ENCODE measurements around the gene PDSS2. TPM values are rescaled to one million over a fixed set of nuclear protein-coding genes. Genes with fewer than 3 reads are reported as not detected.
A peak's percentile ranks its signal among the peaks of the same experiment; 100 is the strongest.

PDSS2 gene
- polyA plus RNA-seq, 1 of the 3 experiments (the other 2 are of a cell fraction) = 5.6 TPM

- Histone ChIP-seq H3K27me3 (ENCODE audit: insufficient read depth) (no peaks in the 10 kb centered on the region), H3K9me2 (no peaks in the 10 kb centered on the region), H3K9me3 (no peaks in the 10 kb centered on the region), H3K9ac (no peak overlapping the region), H3K27ac (ENCODE audit: low read depth in 2 of 2, low read length in 1 of 2) (no peak overlapping the region; a peak in 2 of 4 replicates), H2AFZ (ENCODE audit: low read depth) (no peak overlapping the region), H3F3A (replicated peaks; ENCODE audit: insufficient read depth) (peaks cover 17% of the 10 kb centered on the region), H3K4me3 (ENCODE audit: low read depth in 2 of 2, low read length in 1 of 2) (no peak overlapping the region; a peak in 1 of 4 replicates), H3K36me3 (replicated peaks in 1 of 2; ENCODE audit: control insufficient read depth in 1 of 2, insufficient read depth in 2 of 2, low read length in 1 of 2) (no peaks in the 10 kb centered on the region), H3K4me1 (ENCODE audit: control insufficient read depth in 1 of 2, insufficient read depth in 2 of 2, low read depth in 1 of 2, low read length in 1 of 2) (peaks cover 13 to 28% of the 10 kb centered on the region in 2 experiments), H3K4me2 (peak overlapping the region; percentile 45; the same call in 1 of the 2 replicates), H3K79me2 (ENCODE audit: insufficient read depth) (no peaks in the 10 kb centered on the region), H4K20me1 (ENCODE audit: insufficient read depth) (peaks cover 4% of the 10 kb centered on the region; the same call in 1 of the 2 replicates)
- TF ChIP-seq MAX (IDR thresholded peaks at IDR 0.05; ENCODE audit: low read depth) = no peak
- TF ChIP-seq, protein P1, sequence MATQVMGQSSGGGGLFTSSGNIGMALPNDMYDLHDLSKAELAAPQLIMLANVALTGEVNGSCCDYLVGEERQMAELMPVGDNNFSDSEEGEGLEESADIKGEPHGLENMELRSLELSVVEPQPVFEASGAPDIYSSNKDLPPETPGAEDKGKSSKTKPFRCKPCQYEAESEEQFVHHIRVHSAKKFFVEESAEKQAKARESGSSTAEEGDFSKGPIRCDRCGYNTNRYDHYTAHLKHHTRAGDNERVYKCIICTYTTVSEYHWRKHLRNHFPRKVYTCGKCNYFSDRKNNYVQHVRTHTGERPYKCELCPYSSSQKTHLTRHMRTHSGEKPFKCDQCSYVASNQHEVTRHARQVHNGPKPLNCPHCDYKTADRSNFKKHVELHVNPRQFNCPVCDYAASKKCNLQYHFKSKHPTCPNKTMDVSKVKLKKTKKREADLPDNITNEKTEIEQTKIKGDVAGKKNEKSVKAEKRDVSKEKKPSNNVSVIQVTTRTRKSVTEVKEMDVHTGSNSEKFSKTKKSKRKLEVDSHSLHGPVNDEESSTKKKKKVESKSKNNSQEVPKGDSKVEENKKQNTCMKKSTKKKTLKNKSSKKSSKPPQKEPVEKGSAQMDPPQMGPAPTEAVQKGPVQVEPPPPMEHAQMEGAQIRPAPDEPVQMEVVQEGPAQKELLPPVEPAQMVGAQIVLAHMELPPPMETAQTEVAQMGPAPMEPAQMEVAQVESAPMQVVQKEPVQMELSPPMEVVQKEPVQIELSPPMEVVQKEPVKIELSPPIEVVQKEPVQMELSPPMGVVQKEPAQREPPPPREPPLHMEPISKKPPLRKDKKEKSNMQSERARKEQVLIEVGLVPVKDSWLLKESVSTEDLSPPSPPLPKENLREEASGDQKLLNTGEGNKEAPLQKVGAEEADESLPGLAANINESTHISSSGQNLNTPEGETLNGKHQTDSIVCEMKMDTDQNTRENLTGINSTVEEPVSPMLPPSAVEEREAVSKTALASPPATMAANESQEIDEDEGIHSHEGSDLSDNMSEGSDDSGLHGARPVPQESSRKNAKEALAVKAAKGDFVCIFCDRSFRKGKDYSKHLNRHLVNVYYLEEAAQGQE (IDR thresholded peaks at IDR 0.05; ENCODE audit: low read depth, low read length) = no peak
- no peak for TF ChIP-seq TAF1 (IDR thresholded peaks at IDR 0.05; ENCODE audit: borderline replicate concordance, low read depth, low read length)
- no peak for TF ChIP-seq TEAD4 (IDR thresholded peaks at IDR 0.05; ENCODE audit: borderline replicate concordance, insufficient read depth)
- no peak for DNase-seq
- 84% methylated on average over 7 of the region's 7 CpGs for WGBS (ENCODE audit: low lambda C conversion rate)
- ChIA-PET CTCF (interaction anchor here (0.6 kb wide), 1 partner anchor 43 kb away, joined by 3 read pairs; no protein-coding TSS in a partner anchor), POLR2A (no interaction called here)
Observed at GRCh38 chr6:107495196-107495643, 35.9 kb upstream of the PDSS2 start.

- DNase-seq = no peak
- Histone ChIP-seq H3K4me3 (ENCODE audit: low read depth in 2 of 2, low read length in 1 of 2) (peak overlapping the region in 1 of 2 experiments; percentile 59; a peak in 1 of 4 replicates), H3K9me2 (no peaks in the 10 kb centered on the region), H3K4me2 (peak overlapping the region; percentile 82), H3F3A (replicated peaks; ENCODE audit: insufficient read depth) (peaks cover 17% of the 10 kb centered on the region), H3K4me1 (ENCODE audit: control insufficient read depth in 1 of 2, insufficient read depth in 2 of 2, low read depth in 1 of 2, low read length in 1 of 2) (peaks cover 13 to 32% of the 10 kb centered on the region in 2 experiments), H3K9ac (no peak overlapping the region), H2AFZ (ENCODE audit: low read depth) (no peak overlapping the region; the same call in 1 of the 2 replicates), H3K79me2 (ENCODE audit: insufficient read depth) (no peaks in the 10 kb centered on the region), H4K20me1 (ENCODE audit: insufficient read depth) (peaks cover 4% of the 10 kb centered on the region; the same call in 1 of the 2 replicates), H3K36me3 (replicated peaks in 1 of 2; ENCODE audit: control insufficient read depth in 1 of 2, insufficient read depth in 2 of 2, low read length in 1 of 2) (no peaks in the 10 kb centered on the region), H3K27ac (ENCODE audit: low read depth in 2 of 2, low read length in 1 of 2) (peak overlapping the region in 1 of 2 experiments; percentile 71; a peak in 1 of 4 replicates), H3K9me3 (no peaks in the 10 kb centered on the region), H3K27me3 (ENCODE audit: insufficient read depth) (no peaks in the 10 kb centered on the region)
- WGBS (ENCODE audit: low lambda C conversion rate) = 29% methylated on average over 12 of the region's 12 CpGs
- POLR2A ChIA-PET = interaction anchor here (0.8 to 1.5 kb wide), 3 partner anchors 60 to 160 kb away, joined by 3 to 6 read pairs (median 5); no protein-coding TSS in a partner anchor
- CTCF ChIA-PET = interaction anchor here (0.8 to 8.3 kb wide), 12 partner anchors 11 to 182 kb away, joined by 3 to 35 read pairs (median 4); partner anchors contain the start of gene PDSS2
- TF ChIP-seq YY1 (IDR thresholded peaks at IDR 0.05; ENCODE audit: low read depth) = no peak
- TF ChIP-seq ELF1 (IDR thresholded peaks at IDR 0.05) = no peak
- no peak for TF ChIP-seq IRF3 (IDR thresholded peaks at IDR 0.05; ENCODE audit: low read depth, low read length)
- TF ChIP-seq, protein P1 (IDR thresholded peaks at IDR 0.05; ENCODE audit: low read depth, low read length) = no peak
- no peak for TF ChIP-seq FOXM1 (IDR thresholded peaks at IDR 0.05; ENCODE audit: low read depth)
- no peak for TF ChIP-seq USF1 (IDR thresholded peaks at IDR 0.05; ENCODE audit: borderline replicate concordance, low read depth)
- no peak for TF ChIP-seq POLR2AphosphoS5 (IDR thresholded peaks at IDR 0.05; ENCODE audit: low read depth, low read length)
- no peak for TF ChIP-seq RAD21 (IDR thresholded peaks at IDR 0.05; ENCODE audit: low read length)
- no peak for TF ChIP-seq MXI1 (IDR thresholded peaks at IDR 0.05; ENCODE audit: low read depth, low read length)
- no peak for TF ChIP-seq FOSL2 (IDR thresholded peaks at IDR 0.05; ENCODE audit: borderline replicate concordance, low read depth)
- TF ChIP-seq RCOR1 (IDR thresholded peaks at IDR 0.05; ENCODE audit: low read length) = no peak
- TF ChIP-seq NRF1 (IDR thresholded peaks at IDR 0.05; ENCODE audit: low read depth, low read length) = no peak
Observed at GRCh38 chr6:107493158-107494057, 34.0 kb upstream of the PDSS2 start.
